T-helper 17 cell (primary cell): ENCODE results near the gene SLC22A25. TPM values are rescaled to one million over a fixed set of nuclear protein-coding genes. Genes with fewer than 3 reads are reported as not detected.

Source experiments
- ATAC-seq: fragments of 150-1000 bp; cut with Tn5 transposase; 2 replicates; pipeline ENCODE4 v1.10.0; 2021; ENCODE audit warnings: mild to moderate bottlenecking, moderate library complexity
- DNase-seq, 3 donors: peaks; one replicate each; pipeline versions ENCODE4 v3.0.0 to v3.0.0-alpha.2; 2020 to 2021
- H3K9me3 ChIP-seq: one replicate; pipeline ENCODE4 v1.7.0; 2013; ENCODE audit warnings: low read length, mild to moderate bottlenecking; ENCODE audit not compliant: control insufficient read depth, poor library complexity, severe bottlenecking
- H3K27ac Mint-ChIP-seq: one replicate; pipeline ENCODE4 v1.8.0; 2022; ENCODE audit warnings: mild to moderate bottlenecking, moderate library complexity, mixed read lengths
- H3K27me3 Mint-ChIP-seq: one replicate; pipeline ENCODE4 v1.8.0; 2022; ENCODE audit warnings: mixed read lengths
- H3K36me3 Mint-ChIP-seq: one replicate; pipeline ENCODE4 v1.8.0; 2022; ENCODE audit warnings: low read depth, mixed read lengths
- H3K4me1 Mint-ChIP-seq: one replicate; pipeline ENCODE4 v1.8.0; 2022; ENCODE audit warnings: mild to moderate bottlenecking, mixed read lengths
- H3K4me3 Mint-ChIP-seq: one replicate; pipeline ENCODE4 v1.8.0; 2022; ENCODE audit warnings: mild to moderate bottlenecking, moderate library complexity, mixed read lengths
- total RNA-seq, 4 donors: library from RNA in 2 of 4; stranded (reverse) in 2 of 4; gene quantifications; one replicate each; pipeline ENCODE4 v1.2.3 and lab custom pipeline; 2022 to 2026

SLC22A25 gene
- total RNA-seq, 2 donors from 2014 or later, result not detected

GRCh38 chr11:63212742-63213141 is 30.7 kb downstream of the SLC22A25 start:
- H3K4me1 Mint-ChIP-seq, result no peaks in the 10 kb centered on the region
- peaks cover 2% of the 10 kb centered on the region for H3K36me3 Mint-ChIP-seq
- H3K4me3 Mint-ChIP-seq, result no peak overlapping the region
- peaks cover 67% of the 10 kb centered on the region for H3K27me3 Mint-ChIP-seq
- H3K9me3 ChIP-seq, result no peaks in the 10 kb centered on the region
- DNase-seq, result no peak
- H3K27ac Mint-ChIP-seq, result no peak overlapping the region
- ATAC-seq, result no peak

DNA sequence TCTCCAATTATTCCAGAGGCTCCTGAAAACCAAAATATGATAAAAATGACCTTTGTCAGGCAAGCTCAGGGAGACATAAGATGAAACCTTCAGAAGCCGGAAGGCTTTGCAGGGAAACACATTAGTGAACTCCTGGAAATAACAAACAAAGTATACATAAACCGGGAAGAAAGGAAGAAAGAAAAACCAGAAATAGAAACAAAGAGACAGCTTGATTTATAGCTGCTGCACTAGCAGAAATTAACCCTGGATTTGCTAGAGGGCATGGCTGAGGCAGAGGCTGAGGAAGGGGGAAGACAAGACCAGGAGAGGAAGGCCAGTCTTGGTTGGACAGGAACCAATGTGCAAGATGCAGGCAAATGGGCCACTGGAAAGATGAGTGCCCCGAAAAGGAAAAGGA is 33.3 kb downstream of the SLC22A25 start:
- ATAC-seq, result no peak
- DNase-seq, result no peak
- no peaks in the 10 kb centered on the region for H3K36me3 Mint-ChIP-seq
- no peaks in the 10 kb centered on the region for H3K9me3 ChIP-seq
- H3K4me1 Mint-ChIP-seq, result no peaks in the 10 kb centered on the region
- H3K4me3 Mint-ChIP-seq, result no peak overlapping the region
- peaks cover 75% of the 10 kb centered on the region for H3K27me3 Mint-ChIP-seq
- no peak overlapping the region for H3K27ac Mint-ChIP-seq

Other genes with a start within 250 kb of the SLC22A25 start
- not detected for gene SLC22A8, start 227.8 kb downstream of the SLC22A25 start, total RNA-seq
- not detected for gene SLC22A24, start 99.4 kb downstream of the SLC22A25 start, total RNA-seq
- gene SLC22A9, start 126.2 kb upstream of the SLC22A25 start, total RNA-seq, result not detected
- under 1 TPM in 1 of 2 donors, not detected in 1; 0.60 TPM for gene PLAAT5, start 247.6 kb upstream of the SLC22A25 start, total RNA-seq